ENCODE data around the gene ME3.

The ME3 gene

GRCh38 chr11:86473991-86474833, 198.2 kb downstream of the ME3 start:
- H3F3A ChIP-seq (ENCODE audit: insufficient read depth, low read length): no peaks in the 10 kb centered on the region
- no peaks in the 10 kb centered on the region for H3K79me2 ChIP-seq (ENCODE audit: low read length)
- H3K4me3 ChIP-seq (ENCODE audit: low read length): no peak overlapping the region
- no peaks in the 10 kb centered on the region for H3K27me3 ChIP-seq (replicated peaks; ENCODE audit: insufficient read depth, low read length)
- H3K27ac ChIP-seq (ENCODE audit: low read length): no peak overlapping the region
- no peak overlapping the region for H2AFZ ChIP-seq (ENCODE audit: low read length)
- no peaks in the 10 kb centered on the region for H3K9me2 ChIP-seq (replicated peaks; ENCODE audit: insufficient read depth, low read length)
- H3K4me1 ChIP-seq (ENCODE audit: low read length): no peaks in the 10 kb centered on the region
- no peak for DNase-seq
- no peak overlapping the region for H3K9ac ChIP-seq (ENCODE audit: low read length)
- H4K20me1 ChIP-seq (ENCODE audit: insufficient read depth, low read length): no peaks in the 10 kb centered on the region
- H3K9me3 ChIP-seq (replicated peaks; ENCODE audit: insufficient read depth, low read length): no peaks in the 10 kb centered on the region
- H3K4me2 ChIP-seq (ENCODE audit: low read depth, low read length): no peak overlapping the region
- no peaks in the 10 kb centered on the region for H3K36me3 ChIP-seq (replicated peaks; ENCODE audit: insufficient read depth, low read length)
- TF ChIP-seq EZH2 (optimal IDR thresholded peaks at IDR 0.05; ENCODE audit: low read depth, low read length) (no peak), CTCF (IDR thresholded peaks at IDR 0.05; ENCODE audit: low read length) (no peak), EZH2phosphoT487 (IDR thresholded peaks at IDR 0.05; ENCODE audit: low read length) (no peak)

- H3K9me2 ChIP-seq (replicated peaks; ENCODE audit: insufficient read depth, low read length): no peaks in the 10 kb centered on the region
- no peaks in the 10 kb centered on the region for H3K79me2 ChIP-seq (ENCODE audit: low read length)
- no peak for TF ChIP-seq EZH2phosphoT487 (IDR thresholded peaks at IDR 0.05; ENCODE audit: low read length)
- no peak for TF ChIP-seq CTCF (IDR thresholded peaks at IDR 0.05; ENCODE audit: low read length)
- no peak for TF ChIP-seq EZH2 (optimal IDR thresholded peaks at IDR 0.05; ENCODE audit: low read depth, low read length)
- no peak overlapping the region for H3K4me2 ChIP-seq (ENCODE audit: low read depth, low read length)
- H3K9me3 ChIP-seq (replicated peaks; ENCODE audit: insufficient read depth, low read length): no peaks in the 10 kb centered on the region
- no peak overlapping the region for H3K4me3 ChIP-seq (ENCODE audit: low read length)
- H3K9ac ChIP-seq (ENCODE audit: low read length): no peak overlapping the region
- no peaks in the 10 kb centered on the region for H3K27me3 ChIP-seq (replicated peaks; ENCODE audit: insufficient read depth, low read length)
- H4K20me1 ChIP-seq (ENCODE audit: insufficient read depth, low read length): no peaks in the 10 kb centered on the region
- H3K27ac ChIP-seq (ENCODE audit: low read length): no peak overlapping the region
- H2AFZ ChIP-seq (ENCODE audit: low read length): no peak overlapping the region
- no peaks in the 10 kb centered on the region for H3F3A ChIP-seq (ENCODE audit: insufficient read depth, low read length)
- H3K4me1 ChIP-seq (ENCODE audit: low read length): no peaks in the 10 kb centered on the region
- DNase-seq: no peak
- no peaks in the 10 kb centered on the region for H3K36me3 ChIP-seq (replicated peaks; ENCODE audit: insufficient read depth, low read length)
Observed at GRCh38 chr11:86469491-86470388, 202.7 kb downstream of the ME3 start.

GRCh38 chr11:86468169-86468568, 204.2 kb downstream of the ME3 start:
- Histone ChIP-seq H3K79me2 (ENCODE audit: low read length) (no peaks in the 10 kb centered on the region), H3K4me3 (ENCODE audit: low read length) (no peak overlapping the region), H3K36me3 (replicated peaks; ENCODE audit: insufficient read depth, low read length) (no peaks in the 10 kb centered on the region), H3K4me2 (ENCODE audit: low read depth, low read length) (no peak overlapping the region), H3K9me3 (replicated peaks; ENCODE audit: insufficient read depth, low read length) (no peaks in the 10 kb centered on the region), H3F3A (ENCODE audit: insufficient read depth, low read length) (no peaks in the 10 kb centered on the region), H3K9me2 (replicated peaks; ENCODE audit: insufficient read depth, low read length) (no peaks in the 10 kb centered on the region), H2AFZ (ENCODE audit: low read length) (no peak overlapping the region), H3K4me1 (ENCODE audit: low read length) (no peaks in the 10 kb centered on the region), H3K9ac (ENCODE audit: low read length) (no peak overlapping the region), H3K27ac (ENCODE audit: low read length) (no peak overlapping the region), H3K27me3 (replicated peaks; ENCODE audit: insufficient read depth, low read length) (no peaks in the 10 kb centered on the region), H4K20me1 (ENCODE audit: insufficient read depth, low read length) (no peaks in the 10 kb centered on the region)
- TF ChIP-seq CTCF (IDR thresholded peaks at IDR 0.05; ENCODE audit: low read length) (no peak), EZH2 (optimal IDR thresholded peaks at IDR 0.05; ENCODE audit: low read depth, low read length) (no peak), EZH2phosphoT487 (IDR thresholded peaks at IDR 0.05; ENCODE audit: low read length) (no peak)
- DNase-seq: no peak

All from MM.1S (cell line).